ENCODE results near the gene WNT9B. TPM values are rescaled to one million over a fixed set of nuclear protein-coding genes. Genes with fewer than 3 reads are reported as not detected.

The WNT9B gene
- not detected in 5 replicates for total RNA-seq (2022; extraction: Qiagen RNA extraction)

GRCh38 chr17:46851029-46851741 lies at the start of gene WNT9B:
WNT9B (plus strand) TSS chr17:46851583; CDS start chr17:46851639, 56 bp downstream.

GRCh38 chr17:46818316-46818928 lies 33.0 kb upstream of the WNT9B start, which contains the start of gene WNT3:
WNT3 (minus strand) TSS chr17:46818692; CDS start chr17:46818597, 95 bp downstream.

GRCh38 chr17:46922804-46923635 lies 71.6 kb downstream of the WNT9B start, which contains the start of gene GOSR2:
GOSR2 (plus strand) TSS chr17:46923160; CDS start chr17:46923193, 33 bp downstream.

Other genes with a start within 250 kb of the WNT9B start
- 4.2 to 5.6 TPM (median 5.0 TPM) in 5 replicates for gene WNT3, start 32.9 kb upstream of the WNT9B start, total RNA-seq (2022; extraction: Qiagen RNA extraction)
- 35.9 to 41.0 TPM (median 40.6 TPM) in 5 replicates for gene GOSR2, start 71.6 kb downstream of the WNT9B start, total RNA-seq (2022; extraction: Qiagen RNA extraction)
- 0.45 to 1.1 TPM (median 0.75 TPM) in 5 replicates for gene RPRML, start 127.7 kb downstream of the WNT9B start, total RNA-seq (2022; extraction: Qiagen RNA extraction)